ENCODE measurements around the gene KCND2. TPM values are rescaled to one million over a fixed set of nuclear protein-coding genes. Genes with fewer than 3 reads are reported as not detected.

Gene KCND2
- total and polyA plus RNA-seq, 2 of the 4 experiments (the other 2 are of a cell fraction): under 0.01 TPM; not detected in 1

GRCh38 chr7:120412139-120413050 is 139.4 kb downstream of the KCND2 start:
- Histone ChIP-seq H2AK9ac (replicated peaks; ENCODE audit: low read depth, low read length, poor library complexity) (no peak overlapping the region), H4K5ac (ENCODE audit: low read depth, low read length) (no peak overlapping the region), H3K14ac (replicated peaks; ENCODE audit: low read depth, low read length) (no peak overlapping the region), H2AFZ (replicated peaks; ENCODE audit: low read length, poor library complexity) (no peak overlapping the region), H2AK5ac (ENCODE audit: low read depth, low read length) (no peak overlapping the region), H3K79me1 (ENCODE audit: low read depth in 1 of 2, low read length in 2 of 2) (no peaks in the 10 kb centered on the region), H2BK5ac (ENCODE audit: low read depth, low read length, poor library complexity, severe bottlenecking) (no peak overlapping the region), H3K27ac (ENCODE audit: insufficient read depth, low read length) (no peak overlapping the region), H3K9me3 (ENCODE audit: control insufficient read depth, insufficient read depth, low read length) (no peaks in the 10 kb centered on the region), H2BK120ac (ENCODE audit: low read depth, low read length) (no peak overlapping the region), H3K9me1 (ENCODE audit: insufficient read depth, low read length) (no peaks in the 10 kb centered on the region), H3K56ac (ENCODE audit: extremely low read depth, insufficient read depth, low read length) (no peak overlapping the region), H3K27me3 (ENCODE audit: control insufficient read depth, insufficient read depth, low read length) (no peaks in the 10 kb centered on the region), H3K4ac (ENCODE audit: low read depth, low read length) (no peak overlapping the region), H3K4me1 (ENCODE audit: control insufficient read depth, insufficient read depth, low read length) (no peaks in the 10 kb centered on the region), H3K9ac (ENCODE audit: low read depth, low read length) (no peak overlapping the region), H3K18ac (ENCODE audit: low read depth, low read length) (no peak overlapping the region), H2BK20ac (ENCODE audit: low read depth, low read length) (no peak overlapping the region), H3K4me3 (ENCODE audit: insufficient read depth, low read depth, low read length) (no peak overlapping the region), H3K36me3 (ENCODE audit: control insufficient read depth, insufficient read depth, low read length) (no peaks in the 10 kb centered on the region), H3K23ac (ENCODE audit: low read depth, low read length) (no peak overlapping the region), H4K8ac (ENCODE audit: low read depth in 2 of 2, low read length in 2 of 2) (no peak overlapping the region), H2BK15ac (ENCODE audit: low read depth, low read length) (no peak overlapping the region), H4K91ac (ENCODE audit: insufficient read depth, low read depth, low read length) (no peak overlapping the region), H4K20me1 (ENCODE audit: insufficient read depth, low read length) (no peaks in the 10 kb centered on the region), H3K4me2 (ENCODE audit: low read depth, low read length) (no peak overlapping the region)
- intact Hi-C loops (cut with micrococcal nuclease): no loop called here
- no peak for DNase-seq
- TF ChIP-seq MAZ (IDR thresholded peaks at IDR 0.05; ENCODE audit: borderline replicate concordance, low read depth, low read length) (no peak), MAFK (IDR thresholded peaks at IDR 0.05; ENCODE audit: low read depth, low read length) (no peak), CHD1 (IDR thresholded peaks at IDR 0.05; ENCODE audit: low read depth, low read length) (no peak), RFX5 (IDR thresholded peaks at IDR 0.05; ENCODE audit: low read depth, low read length) (no peak), SMC3 (IDR thresholded peaks at IDR 0.05; ENCODE audit: low read depth, low read length) (no peak), RCOR1 (IDR thresholded peaks at IDR 0.05; ENCODE audit: insufficient replicate concordance, low read length) (no peak), BHLHE40 (IDR thresholded peaks at IDR 0.05; ENCODE audit: low read depth, low read length) (no peak), MXI1 (IDR thresholded peaks at IDR 0.05; ENCODE audit: borderline replicate concordance, low read depth, low read length) (no peak), FOS (IDR thresholded peaks at IDR 0.05; ENCODE audit: low read depth, low read length) (no peak), USF2 (IDR thresholded peaks at IDR 0.05; ENCODE audit: low read depth, low read length) (no peak), RAD21 (IDR thresholded peaks at IDR 0.05; ENCODE audit: low read length) (no peak)
- TF ChIP-seq, protein P1, sequence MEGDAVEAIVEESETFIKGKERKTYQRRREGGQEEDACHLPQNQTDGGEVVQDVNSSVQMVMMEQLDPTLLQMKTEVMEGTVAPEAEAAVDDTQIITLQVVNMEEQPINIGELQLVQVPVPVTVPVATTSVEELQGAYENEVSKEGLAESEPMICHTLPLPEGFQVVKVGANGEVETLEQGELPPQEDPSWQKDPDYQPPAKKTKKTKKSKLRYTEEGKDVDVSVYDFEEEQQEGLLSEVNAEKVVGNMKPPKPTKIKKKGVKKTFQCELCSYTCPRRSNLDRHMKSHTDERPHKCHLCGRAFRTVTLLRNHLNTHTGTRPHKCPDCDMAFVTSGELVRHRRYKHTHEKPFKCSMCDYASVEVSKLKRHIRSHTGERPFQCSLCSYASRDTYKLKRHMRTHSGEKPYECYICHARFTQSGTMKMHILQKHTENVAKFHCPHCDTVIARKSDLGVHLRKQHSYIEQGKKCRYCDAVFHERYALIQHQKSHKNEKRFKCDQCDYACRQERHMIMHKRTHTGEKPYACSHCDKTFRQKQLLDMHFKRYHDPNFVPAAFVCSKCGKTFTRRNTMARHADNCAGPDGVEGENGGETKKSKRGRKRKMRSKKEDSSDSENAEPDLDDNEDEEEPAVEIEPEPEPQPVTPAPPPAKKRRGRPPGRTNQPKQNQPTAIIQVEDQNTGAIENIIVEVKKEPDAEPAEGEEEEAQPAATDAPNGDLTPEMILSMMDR (conservative IDR thresholded peaks at IDR 0.05; ENCODE audit: low read depth, low read length): no peak
- TF ChIP-seq, protein P2, sequence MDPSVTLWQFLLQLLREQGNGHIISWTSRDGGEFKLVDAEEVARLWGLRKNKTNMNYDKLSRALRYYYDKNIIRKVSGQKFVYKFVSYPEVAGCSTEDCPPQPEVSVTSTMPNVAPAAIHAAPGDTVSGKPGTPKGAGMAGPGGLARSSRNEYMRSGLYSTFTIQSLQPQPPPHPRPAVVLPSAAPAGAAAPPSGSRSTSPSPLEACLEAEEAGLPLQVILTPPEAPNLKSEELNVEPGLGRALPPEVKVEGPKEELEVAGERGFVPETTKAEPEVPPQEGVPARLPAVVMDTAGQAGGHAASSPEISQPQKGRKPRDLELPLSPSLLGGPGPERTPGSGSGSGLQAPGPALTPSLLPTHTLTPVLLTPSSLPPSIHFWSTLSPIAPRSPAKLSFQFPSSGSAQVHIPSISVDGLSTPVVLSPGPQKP (IDR thresholded peaks at IDR 0.05; ENCODE audit: borderline replicate concordance, low read depth, low read length): no peak
- CTCF ChIA-PET: no interaction called here
- POLR2A ChIA-PET (ENCODE audit: unreplicated experiment): no interaction called here
- ATAC-seq (ENCODE audit: low read depth): no peak
- no CpG with 5 or more reads among the region's 2 CpGs for WGBS, 2 experiments (ENCODE audit: extremely low coverage in 2 of 2, insufficient read length in 1 of 2)
- BruUV-seq (replicated peaks): no TSS peak
- in situ Hi-C loops (cut with MboI; ENCODE audit: low sequenced_read_pairs): no loop called here
- dilution Hi-C loops (cut with HindIII; ENCODE audit: low sequenced_read_pairs, unreplicated experiment): no loop called here
